Endothelial cell of umbilical vein (primary cell): ENCODE results near the gene SLC22A8. TPM values are rescaled to one million over a fixed set of nuclear protein-coding genes. Genes with fewer than 3 reads are reported as not detected.

Source experiments
- polyA plus RNA-seq, 4 experiments: library from polyadenylated mRNA; depleted of rRNA in 3 of 4; stranded (reverse) in 3 of 4; unstranded in 1 of 4; fragments of >200 nt; gene quantifications; 2 replicates each; pipeline versions ENCODE4 v1.2.1 to v1.2.3, GENCODE V29; 2011 to 2012; ENCODE audit warnings: missing spikeins in 1 of 4
- total RNA-seq: library from RNA; stranded (reverse); gene quantifications from 2 replicates; pipeline ENCODE4 v1.2.3, GENCODE V29; 2021

Gene SLC22A8
- total and polyA plus RNA-seq, 2 donors (not counting 3 experiments of a cell fraction or from before 2014, with no cell fraction given) = not detected

Other genes starting within 250 kb of the SLC22A8 start
- 28.9 and 30.4 TPM in 2 replicates for gene TAF6L, start 244.4 kb downstream of the SLC22A8 start, total RNA-seq
- 28.6 and 33.3 TPM in 2 replicates for gene TAF6L, start 244.4 kb downstream of the SLC22A8 start, polyA plus RNA-seq
- gene TMEM179B, start 228.4 kb downstream of the SLC22A8 start, total RNA-seq = 27.6 and 27.8 TPM in 2 replicates
- gene TMEM179B, start 228.4 kb downstream of the SLC22A8 start, polyA plus RNA-seq = 102 and 123 TPM in 2 replicates
- gene TMEM223, start 223.8 kb downstream of the SLC22A8 start, total RNA-seq = 11.8 and 12.7 TPM in 2 replicates
- 26.7 and 31.8 TPM in 2 replicates for gene TMEM223, start 223.8 kb downstream of the SLC22A8 start, polyA plus RNA-seq
- gene NXF1, start 210.4 kb downstream of the SLC22A8 start, total RNA-seq = 71.4 and 74.4 TPM in 2 replicates
- gene NXF1, start 210.4 kb downstream of the SLC22A8 start, polyA plus RNA-seq = 99.8 and 101 TPM in 2 replicates
- gene STX5, start 183.8 kb downstream of the SLC22A8 start, total RNA-seq = 41.3 and 42.8 TPM in 2 replicates
- gene STX5, start 183.8 kb downstream of the SLC22A8 start, polyA plus RNA-seq = 46.4 and 50.7 TPM in 2 replicates
- not detected in 2 replicates for gene TEX54, start 183.0 kb downstream of the SLC22A8 start, total RNA-seq
- gene TEX54, start 183.0 kb downstream of the SLC22A8 start, polyA plus RNA-seq = not detected in 2 replicates
- gene WDR74, start 176.3 kb downstream of the SLC22A8 start, total RNA-seq = 51.7 and 51.8 TPM in 2 replicates
- gene WDR74, start 176.3 kb downstream of the SLC22A8 start, polyA plus RNA-seq = 44.7 and 44.8 TPM in 2 replicates
- gene SLC3A2, start 134.9 kb downstream of the SLC22A8 start, total RNA-seq = 190 and 208 TPM in 2 replicates
- 337 and 344 TPM in 2 replicates for gene SLC3A2, start 134.9 kb downstream of the SLC22A8 start, polyA plus RNA-seq
- gene CHRM1, start 94.5 kb downstream of the SLC22A8 start, total RNA-seq = not detected in 2 replicates
- not detected in 2 replicates for gene CHRM1, start 94.5 kb downstream of the SLC22A8 start, polyA plus RNA-seq
- not detected in 2 replicates for gene SLC22A6, start 30.9 kb downstream of the SLC22A8 start, total RNA-seq
- gene SLC22A6, start 30.9 kb downstream of the SLC22A8 start, polyA plus RNA-seq = not detected in 2 replicates
- gene SLC22A24, start 128.4 kb upstream of the SLC22A8 start, total RNA-seq = not detected in 2 replicates
- gene SLC22A24, start 128.4 kb upstream of the SLC22A8 start, polyA plus RNA-seq = not detected in 2 replicates
- gene SLC22A25, start 227.8 kb upstream of the SLC22A8 start, total RNA-seq = not detected in 2 replicates
- not detected in 2 replicates for gene SLC22A25, start 227.8 kb upstream of the SLC22A8 start, polyA plus RNA-seq